PC-9 (cell line): ENCODE measurements around the gene STX3. TPM values are rescaled to one million over a fixed set of nuclear protein-coding genes. Genes with fewer than 3 reads are reported as not detected.

Source experiments
- BruUV-seq: library from RNA; stranded (reverse); fragments of 400-500 nt; replicated peaks from 2 replicates; lab custom pipeline; 2021; lab: Mats Ljungman, UMichigan
- CTCF ChIA-PET: fragments of 300-600 bp; sonication (Branson Sonifier 250); formaldehyde crosslinking; loops from one replicate; lab custom pipeline; 2022; ENCODE audit warnings: antibody characterized with exemption; lab: Charles Lee
- POLR2A ChIA-PET: fragments of 300-600 bp; sonication (Branson Sonifier 250); formaldehyde crosslinking; loops from one replicate; lab custom pipeline; 2022; ENCODE audit warnings: antibody characterized with exemption; ENCODE audit not compliant: unreplicated experiment; lab: Charles Lee
- DNase-seq, 2 experiments: peaks; one replicate each; pipeline versions ENCODE4 v3.0.0 to v3.0.0-alpha.2; 2015 to 2022; ENCODE audit warnings: mixed read lengths in 1 of 2
- H2AFZ ChIP-seq: fragments of 200-600 bp; sonication (generic); 2 replicates; pipeline ENCODE4 v1.8.1; 2017; ENCODE audit warnings: antibody characterized with exemption
- H3F3A ChIP-seq: fragments of 200-600 bp; sonication (generic); 2 replicates; pipeline ENCODE4 v1.8.1; 2017; ENCODE audit warnings: antibody characterized with exemption, mild to moderate bottlenecking, low read depth; ENCODE audit not compliant: insufficient read depth
- H3K27ac ChIP-seq: fragments of 200-600 bp; sonication (generic); 2 replicates; pipeline ENCODE4 v1.6.1; 2016; ENCODE audit warnings: mixed run types
- H3K27me3 ChIP-seq: fragments of 200-600 bp; sonication (generic); 2 replicates; pipeline ENCODE4 v1.6.1; 2016; ENCODE audit warnings: low read depth, mixed run types; ENCODE audit not compliant: insufficient read depth
- H3K36me3 ChIP-seq: fragments of 200-600 bp; sonication (generic); 2 replicates; pipeline ENCODE4 v1.6.1; 2016; ENCODE audit warnings: low read depth, mixed run types
- H3K4me1 ChIP-seq: fragments of 200-600 bp; sonication (generic); replicated peaks from 2 replicates; pipeline ENCODE4 v1.6.1; 2016; ENCODE audit warnings: mixed run types; ENCODE audit not compliant: insufficient read depth
- H3K4me2 ChIP-seq: fragments of 200-600 bp; sonication (generic); 2 replicates; pipeline ENCODE4 v1.6.1; 2017; ENCODE audit warnings: mixed run types
- H3K4me3 ChIP-seq: fragments of 200-600 bp; sonication (generic); 2 replicates; pipeline ENCODE4 v1.6.1; 2016; ENCODE audit warnings: mixed run types
- H3K79me2 ChIP-seq: fragments of 200-600 bp; sonication (generic); 2 replicates; pipeline ENCODE4 v1.6.1; 2017; ENCODE audit warnings: low read depth, mixed run types
- H3K9me2 ChIP-seq: fragments of 200-600 bp; sonication (generic); 2 replicates; pipeline ENCODE4 v1.8.1; 2017; ENCODE audit warnings: mild to moderate bottlenecking; ENCODE audit not compliant: insufficient read depth
- H3K9me3 ChIP-seq: fragments of 200-600 bp; sonication (generic); 2 replicates; pipeline ENCODE4 v1.8.1; 2016; ENCODE audit warnings: low read depth; ENCODE audit not compliant: insufficient read depth
- H4K20me1 ChIP-seq: fragments of 200-600 bp; sonication (generic); 2 replicates; pipeline ENCODE4 v1.8.1; 2017; ENCODE audit not compliant: insufficient read depth
- CTCF ChIP-seq: fragments of 200-600 bp; sonication (generic); conservative IDR thresholded peaks from 2 replicates; pipeline ENCODE4 v1.6.1; 2017; ENCODE audit warnings: mixed run types, antibody characterized with exemption, mild to moderate bottlenecking, moderate library complexity
- EZH2 ChIP-seq: fragments of 200-600 bp; sonication (generic); IDR thresholded peaks from 2 replicates; pipeline ENCODE4 v1.8.0; 2017; ENCODE audit warnings: antibody characterized with exemption, low read depth
- intact Hi-C: fragments of 100-400 bp; cut with micrococcal nuclease; formaldehyde crosslinking; loops from one replicate; pipeline ENCODE4 v1.10.0; 2022; ENCODE audit not compliant: unreplicated experiment
- total RNA-seq: library from RNA; stranded (reverse); gene quantifications from 2 replicates; pipeline ENCODE4 v1.2.3, GENCODE V29; 2021

Gene STX3
- total RNA-seq, 1 experiment from 2014 or later, result 50.1 TPM

- CTCF ChIA-PET, result interaction anchor here (0.6 kb wide), 1 partner anchor 10 kb away, joined by 3 read pairs; no protein-coding TSS in a partner anchor
- Histone ChIP-seq H3K27ac (peak overlapping the region; percentile 79), H3K4me3 (peak overlapping the region; percentile 21; the same call in 1 of the 2 replicates), H3K36me3 (peaks cover 49% of the 10 kb centered on the region), H3K4me1 (peaks cover 37% of the 10 kb centered on the region), H3K79me2 (peaks cover 30% of the 10 kb centered on the region), H3F3A (peaks cover 45% of the 10 kb centered on the region), H3K9me3 (no peaks in the 10 kb centered on the region), H3K9me2 (no peaks in the 10 kb centered on the region), H3K27me3 (no peaks in the 10 kb centered on the region), H4K20me1 (peaks cover 10% of the 10 kb centered on the region), H2AFZ (no peak overlapping the region), H3K4me2 (peak overlapping the region; percentile 61)
- intact Hi-C loops, result loop anchor here (1.0 kb wide), 3 partner anchors 11 to 118 kb away; partner anchors contain the start of gene PATL1
- no TSS peak for BruUV-seq
- POLR2A ChIA-PET, result interaction anchor here (0.6 to 1.0 kb wide), 6 partner anchors 10 to 1293 kb away, joined by 4 to 15 read pairs (median 7); partner anchors contain the start of gene PATL1
- TF ChIP-seq CTCF (no peak), EZH2 (no peak)
- no peak for DNase-seq
These were observed 32.0 kb downstream of the STX3 start for GRCh38 chr11:59787255-59787588.

GRCh38 chr11:59787816-59788215 is 32.6 kb downstream of the STX3 start:
- POLR2A ChIA-PET, result interaction anchor here (0.8 kb wide), 1 partner anchor 11 kb away, joined by 7 read pairs; no protein-coding TSS in a partner anchor

GRCh38 chr11:59791639-59792038 is 36.5 kb downstream of the STX3 start:
- no peak for DNase-seq
- Histone ChIP-seq H3K4me1 (peaks cover 17% of the 10 kb centered on the region), H3K79me2 (peaks cover 10% of the 10 kb centered on the region), H3K27ac (no peak overlapping the region), H4K20me1 (peaks cover 3% of the 10 kb centered on the region), H3K4me3 (no peak overlapping the region), H3K27me3 (no peaks in the 10 kb centered on the region), H3K36me3 (peaks cover 49% of the 10 kb centered on the region), H3K9me2 (no peaks in the 10 kb centered on the region), H2AFZ (no peak overlapping the region), H3F3A (peaks cover 20% of the 10 kb centered on the region), H3K4me2 (no peak overlapping the region), H3K9me3 (no peaks in the 10 kb centered on the region)
- intact Hi-C loops, result no loop called here
- BruUV-seq, result no TSS peak
- no peak for TF ChIP-seq EZH2
- TF ChIP-seq CTCF, result no peak
- CTCF ChIA-PET, result no interaction called here
- POLR2A ChIA-PET, result no interaction called here

More at GRCh38 chr11:59787816-59788215, 32.6 kb downstream of the STX3 start:
- Histone ChIP-seq H3K79me2 (peaks cover 26% of the 10 kb centered on the region), H3F3A (peaks cover 45% of the 10 kb centered on the region), H3K27ac (peak overlapping the region; percentile 79), H3K9me3 (no peaks in the 10 kb centered on the region), H3K9me2 (no peaks in the 10 kb centered on the region), H3K4me1 (peaks cover 37% of the 10 kb centered on the region), H4K20me1 (peaks cover 7% of the 10 kb centered on the region), H3K4me3 (peak overlapping the region; percentile 21; the same call in 1 of the 2 replicates), H2AFZ (no peak overlapping the region), H3K27me3 (no peaks in the 10 kb centered on the region), H3K4me2 (peak overlapping the region; percentile 61), H3K36me3 (peaks cover 53% of the 10 kb centered on the region)
- BruUV-seq, result no TSS peak
- CTCF ChIA-PET, result no interaction called here
- intact Hi-C loops, result loop anchor here (1.0 kb wide), 3 partner anchors 12 to 119 kb away; partner anchors contain the start of gene PATL1
- no peak for TF ChIP-seq CTCF
- TF ChIP-seq EZH2, result no peak
- DNase-seq, result no peak
